ENCODE results near the gene ASCL2. TPM values are rescaled to one million over a fixed set of nuclear protein-coding genes. Genes with fewer than 3 reads are reported as not detected.

The ASCL2 gene
- total RNA-seq, 4 donors from 2014 or later, result 21.9 to 43.6 (median 29.3) TPM

GRCh38 chr11:2316963-2317244, 46.5 kb upstream of the ASCL2 start:
- DNase-seq (ENCODE audit: low spot score in 2 of 2), result peak in 1 of 2 donors; percentile 72
- intact Hi-C loops (cut with DNase I; ENCODE audit: low total_unique reads), result no loop called here
- TF ChIP-seq CTCF (IDR thresholded peaks at IDR 0.05) (no peak), POLR2A (IDR thresholded peaks at IDR 0.05) (no peak)
- 80 to 83% methylated on average over 3 of the region's 3 CpGs for WGBS, 2 donors
- H3K4me3 ChIP-seq (ENCODE audit: low read depth, poor library complexity, severe bottlenecking), result no peak overlapping the region

GRCh38 chr11:2316169-2316962, 46.0 kb upstream of the ASCL2 start:
- H3K4me3 ChIP-seq (ENCODE audit: low read depth, poor library complexity, severe bottlenecking), result no peak overlapping the region
- 89 to 95% methylated on average over 11 to 22 of the region's 23 CpGs for WGBS, 2 donors
- TF ChIP-seq POLR2A (IDR thresholded peaks at IDR 0.05) (no peak), CTCF (IDR thresholded peaks at IDR 0.05) (no peak)
- intact Hi-C loops (cut with DNase I; ENCODE audit: low total_unique reads), result no loop called here
- DNase-seq (ENCODE audit: low spot score in 2 of 2), result peak in 1 of 2 donors; percentile 85

GRCh38 chr11:2315395-2316168, 45.2 kb upstream of the ASCL2 start:
- H3K4me3 ChIP-seq (ENCODE audit: low read depth, poor library complexity, severe bottlenecking), result no peak overlapping the region
- WGBS, 2 donors, result 53 to 76% methylated on average over 11 to 15 of the region's 25 CpGs
- no peak for DNase-seq (ENCODE audit: low spot score in 2 of 2)

GRCh38 chr11:2314525-2315394, 44.4 kb upstream of the ASCL2 start:
- WGBS, 2 donors, result 31 to 43% methylated on average over 9 to 14 of the region's 16 CpGs
- DNase-seq (ENCODE audit: low spot score in 2 of 2), result peak in 1 of 2 donors; percentile 94
- TF ChIP-seq POLR2A (IDR thresholded peaks at IDR 0.05) (no peak), CTCF (IDR thresholded peaks at IDR 0.05) (no peak)
- no peak overlapping the region for H3K4me3 ChIP-seq (ENCODE audit: low read depth, poor library complexity, severe bottlenecking)
- intact Hi-C loops (cut with DNase I; ENCODE audit: low total_unique reads), result no loop called here

More at GRCh38 chr11:2315395-2316168, 45.2 kb upstream of the ASCL2 start:
- intact Hi-C loops (cut with DNase I; ENCODE audit: low total_unique reads), result no loop called here
- TF ChIP-seq POLR2A (IDR thresholded peaks at IDR 0.05) (no peak), CTCF (IDR thresholded peaks at IDR 0.05) (no peak)

GRCh38 chr11:2314136-2314524, 43.7 kb upstream of the ASCL2 start:
- peak in 1 of 2 donors; percentile 60 for DNase-seq (ENCODE audit: low spot score in 2 of 2)
- WGBS, 2 donors, result 86 to 90% methylated on average over 7 of the region's 7 CpGs
- intact Hi-C loops (cut with DNase I; ENCODE audit: low total_unique reads), result no loop called here
- no peak overlapping the region for H3K4me3 ChIP-seq (ENCODE audit: low read depth, poor library complexity, severe bottlenecking)
- TF ChIP-seq CTCF (IDR thresholded peaks at IDR 0.05) (no peak), POLR2A (IDR thresholded peaks at IDR 0.05) (no peak)
